ENCODE measurements around the gene CLEC5A.

The CLEC5A gene

GRCh38 chr7:141946796-141947195 is at the start of gene CLEC5A:
Gene CLEC5A (minus strand): TSS chr7:141946974. CDS start chr7:141946292, 682 bp downstream.
- Histone ChIP-seq H3K4me1 (ENCODE audit: control insufficient read depth, low read length) (no peaks in the 10 kb centered on the region), H3K79me2 (ENCODE audit: control insufficient read depth, low read length) (no peaks in the 10 kb centered on the region), H3K27me3 (ENCODE audit: control insufficient read depth, low read length) (no peaks in the 10 kb centered on the region), H3K4me3 (ENCODE audit: low read length) (no peak within 1 kb of the TSS), H3K36me3 (ENCODE audit: control insufficient read depth, low read length) (no peaks in the 10 kb centered on the region), H3K4me2 (ENCODE audit: low read length) (no peak within 1 kb of the TSS), H4K20me1 (ENCODE audit: control insufficient read depth, insufficient read depth, low read depth, low read length) (no peaks in the 10 kb centered on the region), H3F3A (ENCODE audit: control insufficient read depth, insufficient read depth) (no peaks in the 10 kb centered on the region), H3K27ac (ENCODE audit: low read depth, low read length) (no peak within 1 kb of the TSS), H3K9me2 (replicated peaks; ENCODE audit: control insufficient read depth, low read length) (no peaks in the 10 kb centered on the region; the same call in 1 of the 2 replicates), H3K9me3 (ENCODE audit: control insufficient read depth, insufficient read depth, low read length) (no peaks in the 10 kb centered on the region)
- no peak for TF ChIP-seq EZH2phosphoT487 (IDR thresholded peaks at IDR 0.05; ENCODE audit: borderline replicate concordance, low read length)
- TF ChIP-seq, protein P1, sequence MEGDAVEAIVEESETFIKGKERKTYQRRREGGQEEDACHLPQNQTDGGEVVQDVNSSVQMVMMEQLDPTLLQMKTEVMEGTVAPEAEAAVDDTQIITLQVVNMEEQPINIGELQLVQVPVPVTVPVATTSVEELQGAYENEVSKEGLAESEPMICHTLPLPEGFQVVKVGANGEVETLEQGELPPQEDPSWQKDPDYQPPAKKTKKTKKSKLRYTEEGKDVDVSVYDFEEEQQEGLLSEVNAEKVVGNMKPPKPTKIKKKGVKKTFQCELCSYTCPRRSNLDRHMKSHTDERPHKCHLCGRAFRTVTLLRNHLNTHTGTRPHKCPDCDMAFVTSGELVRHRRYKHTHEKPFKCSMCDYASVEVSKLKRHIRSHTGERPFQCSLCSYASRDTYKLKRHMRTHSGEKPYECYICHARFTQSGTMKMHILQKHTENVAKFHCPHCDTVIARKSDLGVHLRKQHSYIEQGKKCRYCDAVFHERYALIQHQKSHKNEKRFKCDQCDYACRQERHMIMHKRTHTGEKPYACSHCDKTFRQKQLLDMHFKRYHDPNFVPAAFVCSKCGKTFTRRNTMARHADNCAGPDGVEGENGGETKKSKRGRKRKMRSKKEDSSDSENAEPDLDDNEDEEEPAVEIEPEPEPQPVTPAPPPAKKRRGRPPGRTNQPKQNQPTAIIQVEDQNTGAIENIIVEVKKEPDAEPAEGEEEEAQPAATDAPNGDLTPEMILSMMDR (IDR thresholded peaks at IDR 0.05; ENCODE audit: low read depth, low read length, poor library complexity, severe bottlenecking), result no peak

DNA sequence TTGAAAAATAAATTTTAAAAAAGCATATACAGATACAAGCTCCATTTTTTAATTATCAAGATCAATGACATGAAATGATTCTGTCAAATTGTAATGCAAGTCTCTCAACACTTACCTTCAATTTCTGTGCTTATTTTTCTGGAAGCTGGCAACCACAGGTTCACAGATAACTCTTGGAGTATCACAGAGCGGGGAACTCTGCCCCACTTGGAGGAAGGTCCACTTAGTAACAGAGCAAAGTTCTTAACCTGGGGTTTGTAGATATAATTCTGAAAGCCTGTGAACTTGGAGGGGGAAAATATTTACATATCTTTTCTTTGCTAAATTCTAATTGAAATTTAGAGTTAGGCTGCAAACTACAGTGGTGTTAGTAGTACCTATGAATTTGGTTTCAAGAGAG is 46.6 kb upstream of the CLEC5A start:
- Histone ChIP-seq H3K27me3 (ENCODE audit: control insufficient read depth, low read length) (no peaks in the 10 kb centered on the region), H3K36me3 (ENCODE audit: control insufficient read depth, low read length) (no peaks in the 10 kb centered on the region), H3K4me2 (ENCODE audit: low read length) (no peak overlapping the region), H3K4me3 (ENCODE audit: low read length) (no peak overlapping the region), H3K27ac (ENCODE audit: low read depth, low read length) (no peak overlapping the region), H3K4me1 (ENCODE audit: control insufficient read depth, low read length) (no peaks in the 10 kb centered on the region), H3K9me3 (ENCODE audit: control insufficient read depth, insufficient read depth, low read length) (no peaks in the 10 kb centered on the region), H3K79me2 (ENCODE audit: control insufficient read depth, low read length) (no peaks in the 10 kb centered on the region), H4K20me1 (ENCODE audit: control insufficient read depth, insufficient read depth, low read depth, low read length) (no peaks in the 10 kb centered on the region), H3K9me2 (replicated peaks; ENCODE audit: control insufficient read depth, low read length) (no peaks in the 10 kb centered on the region), H3F3A (ENCODE audit: control insufficient read depth, insufficient read depth) (no peaks in the 10 kb centered on the region)
- TF ChIP-seq, protein P1 (IDR thresholded peaks at IDR 0.05; ENCODE audit: low read depth, low read length, poor library complexity, severe bottlenecking), result no peak
- TF ChIP-seq EZH2phosphoT487 (IDR thresholded peaks at IDR 0.05; ENCODE audit: borderline replicate concordance, low read length), result no peak

GRCh38 chr7:141992688-141993087 is 45.9 kb upstream of the CLEC5A start:
- no peak overlapping the region for H3K4me2 ChIP-seq (ENCODE audit: low read length)
- H3K36me3 ChIP-seq (ENCODE audit: control insufficient read depth, low read length), result no peaks in the 10 kb centered on the region
- no peaks in the 10 kb centered on the region for H3K9me3 ChIP-seq (ENCODE audit: control insufficient read depth, insufficient read depth, low read length)
- no peaks in the 10 kb centered on the region for H3K79me2 ChIP-seq (ENCODE audit: control insufficient read depth, low read length)
- H3K4me1 ChIP-seq (ENCODE audit: control insufficient read depth, low read length), result no peaks in the 10 kb centered on the region
- H3F3A ChIP-seq (ENCODE audit: control insufficient read depth, insufficient read depth), result no peaks in the 10 kb centered on the region
- no peaks in the 10 kb centered on the region for H4K20me1 ChIP-seq (ENCODE audit: control insufficient read depth, insufficient read depth, low read depth, low read length)
- no peak overlapping the region for H3K4me3 ChIP-seq (ENCODE audit: low read length)
- no peaks in the 10 kb centered on the region for H3K9me2 ChIP-seq (replicated peaks; ENCODE audit: control insufficient read depth, low read length)
- H3K27ac ChIP-seq (ENCODE audit: low read depth, low read length), result no peak overlapping the region
- no peaks in the 10 kb centered on the region for H3K27me3 ChIP-seq (ENCODE audit: control insufficient read depth, low read length)
- TF ChIP-seq EZH2phosphoT487 (IDR thresholded peaks at IDR 0.05; ENCODE audit: borderline replicate concordance, low read length), result no peak
- TF ChIP-seq, protein P1 (IDR thresholded peaks at IDR 0.05; ENCODE audit: low read depth, low read length, poor library complexity, severe bottlenecking), result no peak

All from DOHH2 (cell line).